Measurements from ENCODE around the gene MAT2A.
"Not testable (repeated sequence)": the region's sequence is repeated elsewhere in the genome, so short reads cannot be mapped to it uniquely, and the experiment has no call there.

The MAT2A gene

DNA sequence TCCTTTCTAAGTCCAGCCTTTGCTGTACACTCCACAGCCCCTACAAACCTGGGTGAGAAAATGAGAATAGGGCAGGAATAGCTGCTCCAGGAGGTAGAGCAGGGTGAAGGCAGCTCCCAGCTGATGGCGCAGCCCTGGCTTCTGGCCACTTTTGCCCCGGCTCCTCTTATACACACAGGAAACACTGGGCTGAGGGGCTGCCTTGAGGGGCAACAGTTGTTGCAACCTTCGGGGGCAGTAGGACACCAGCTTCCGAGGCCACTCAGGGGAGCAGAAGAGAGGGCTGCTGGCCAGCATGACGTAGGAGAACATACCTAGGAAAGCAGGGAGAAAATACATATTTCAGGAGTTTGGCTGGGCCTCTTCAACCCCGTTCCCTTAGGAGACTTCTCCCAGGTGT is 14.2 kb downstream of the MAT2A start:
- Histone ChIP-seq H3K27me3 (ENCODE audit: control insufficient read depth, insufficient read depth, low read length) (no peaks in the 10 kb centered on the region), H3K9ac (ENCODE audit: low read depth, low read length) (no peak overlapping the region), H3K36me3 (ENCODE audit: control insufficient read depth, insufficient read depth, low read length) (peaks cover 36% of the 10 kb centered on the region), H3K4me1 (ENCODE audit: control insufficient read depth, insufficient read depth, low read length) (no peaks in the 10 kb centered on the region), H3K4me3 (ENCODE audit: low read depth, low read length) (no peak overlapping the region), H3K9me3 (ENCODE audit: control insufficient read depth, insufficient read depth, low read length) (no peaks in the 10 kb centered on the region)

DNA sequence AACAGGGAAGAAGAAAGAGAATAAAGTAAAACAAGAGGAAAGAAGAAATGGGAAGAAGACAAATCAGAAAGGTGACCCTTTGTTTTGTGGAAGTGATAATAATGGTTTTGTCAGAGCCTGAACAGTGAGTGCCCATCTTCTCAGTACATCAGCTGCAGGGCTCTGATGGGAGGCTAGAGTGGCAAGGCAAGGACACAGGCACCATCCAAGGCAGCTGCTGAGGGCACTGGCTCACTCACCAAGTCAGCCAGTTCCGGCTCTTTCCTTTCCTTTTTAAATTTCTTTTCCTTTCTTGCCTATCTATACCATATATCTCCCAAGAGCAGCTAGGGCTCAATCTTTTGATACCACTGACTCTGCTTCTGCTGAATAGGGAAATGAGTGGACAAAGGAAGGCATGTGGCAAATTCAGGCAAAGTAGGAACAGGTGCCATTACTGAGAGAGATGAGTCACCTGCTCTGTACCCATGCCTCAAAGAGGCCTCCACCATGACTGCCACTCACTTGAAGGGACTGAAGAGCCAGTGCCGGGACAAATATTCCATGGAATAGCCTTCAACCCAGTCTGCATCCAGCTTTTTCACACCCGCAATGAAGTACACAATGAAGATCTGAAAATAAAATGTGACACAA is 16.1 kb downstream of the MAT2A start:
- Histone ChIP-seq H3K36me3 (ENCODE audit: control insufficient read depth, insufficient read depth, low read length) (peaks cover 42% of the 10 kb centered on the region), H3K27me3 (ENCODE audit: control insufficient read depth, insufficient read depth, low read length) (no peaks in the 10 kb centered on the region), H3K9me3 (ENCODE audit: control insufficient read depth, insufficient read depth, low read length) (no peaks in the 10 kb centered on the region), H3K4me3 (ENCODE audit: low read depth, low read length) (no peak overlapping the region), H3K4me1 (ENCODE audit: control insufficient read depth, insufficient read depth, low read length) (no peaks in the 10 kb centered on the region), H3K9ac (ENCODE audit: low read depth, low read length) (no peak overlapping the region)

GRCh38 chr2:85557130-85557529 is 18.2 kb downstream of the MAT2A start:
- H3K27me3 ChIP-seq (ENCODE audit: control insufficient read depth, insufficient read depth, low read length), result no peaks in the 10 kb centered on the region
- H3K4me1 ChIP-seq (ENCODE audit: control insufficient read depth, insufficient read depth, low read length), result no peaks in the 10 kb centered on the region
- H3K4me3 ChIP-seq (ENCODE audit: low read depth, low read length), result no peak overlapping the region
- no peaks in the 10 kb centered on the region for H3K9me3 ChIP-seq (ENCODE audit: control insufficient read depth, insufficient read depth, low read length)
- H3K36me3 ChIP-seq (ENCODE audit: control insufficient read depth, insufficient read depth, low read length), result peaks cover 25% of the 10 kb centered on the region
- no peak overlapping the region for H3K9ac ChIP-seq (ENCODE audit: low read depth, low read length)

DNA sequence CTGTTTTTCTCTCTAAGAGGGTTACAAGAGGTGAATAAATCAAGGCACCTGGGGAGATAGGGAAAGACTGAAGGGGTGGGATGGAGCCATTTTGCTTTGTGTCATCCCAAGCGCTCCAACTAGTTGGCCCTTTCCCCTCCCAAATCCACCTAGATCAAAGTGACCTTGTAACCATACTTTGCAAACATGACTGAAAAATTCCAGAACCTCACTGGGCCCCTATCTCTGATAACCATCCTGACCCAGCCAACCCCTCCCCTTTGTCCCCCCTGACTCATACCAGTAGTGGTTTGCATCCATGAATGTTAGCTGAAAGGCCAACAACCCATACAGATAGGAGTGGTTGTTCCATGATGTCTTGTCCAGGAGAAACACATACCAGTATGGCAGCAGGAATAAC is 19.2 kb downstream of the MAT2A start:
- Histone ChIP-seq H3K36me3 (ENCODE audit: control insufficient read depth, insufficient read depth, low read length) (peaks cover 18% of the 10 kb centered on the region), H3K27me3 (ENCODE audit: control insufficient read depth, insufficient read depth, low read length) (no peaks in the 10 kb centered on the region), H3K9ac (ENCODE audit: low read depth, low read length) (no peak overlapping the region), H3K4me1 (ENCODE audit: control insufficient read depth, insufficient read depth, low read length) (no peaks in the 10 kb centered on the region), H3K9me3 (ENCODE audit: control insufficient read depth, insufficient read depth, low read length) (no peaks in the 10 kb centered on the region), H3K4me3 (ENCODE audit: low read depth, low read length) (no peak overlapping the region)

DNA sequence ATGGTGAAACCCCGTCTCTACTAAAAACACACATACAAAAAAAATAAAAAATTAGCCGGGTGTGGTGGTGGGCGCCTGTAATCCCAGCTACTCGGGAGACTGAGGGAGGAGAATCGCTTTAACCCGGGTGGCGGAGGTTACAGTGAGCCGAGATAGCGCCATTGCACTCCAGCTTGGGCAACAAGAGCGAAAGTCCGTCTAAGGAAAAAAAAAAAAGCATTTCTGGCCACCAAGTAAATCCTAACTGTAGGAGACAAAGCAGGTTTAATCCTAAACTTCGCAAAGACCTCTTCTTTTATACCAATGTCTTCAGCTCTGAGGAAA is 21.4 kb downstream of the MAT2A start:
- peak overlapping the region; percentile 97 for H3K4me3 ChIP-seq (ENCODE audit: low read depth, low read length)
- H3K4me1 ChIP-seq (ENCODE audit: control insufficient read depth, insufficient read depth, low read length); H3K36me3 ChIP-seq (ENCODE audit: control insufficient read depth, insufficient read depth, low read length); H3K27me3 ChIP-seq (ENCODE audit: control insufficient read depth, insufficient read depth, low read length); H3K9me3 ChIP-seq (ENCODE audit: control insufficient read depth, insufficient read depth, low read length); H3K9ac ChIP-seq (ENCODE audit: low read depth, low read length): not testable (repeated sequence)

GRCh38 chr2:85560812-85561279 is 21.9 kb downstream of the MAT2A start:
- H3K9me3 ChIP-seq (ENCODE audit: control insufficient read depth, insufficient read depth, low read length), result no peaks in the 10 kb centered on the region
- H3K27me3 ChIP-seq (ENCODE audit: control insufficient read depth, insufficient read depth, low read length), result no peaks in the 10 kb centered on the region
- peak overlapping the region; percentile 97 for H3K4me3 ChIP-seq (ENCODE audit: low read depth, low read length)
- H3K36me3 ChIP-seq (ENCODE audit: control insufficient read depth, insufficient read depth, low read length), result peaks cover 10% of the 10 kb centered on the region
- no peaks in the 10 kb centered on the region for H3K4me1 ChIP-seq (ENCODE audit: control insufficient read depth, insufficient read depth, low read length)
- H3K9ac ChIP-seq (ENCODE audit: low read depth, low read length), result peak overlapping the region; percentile 9

DNA sequence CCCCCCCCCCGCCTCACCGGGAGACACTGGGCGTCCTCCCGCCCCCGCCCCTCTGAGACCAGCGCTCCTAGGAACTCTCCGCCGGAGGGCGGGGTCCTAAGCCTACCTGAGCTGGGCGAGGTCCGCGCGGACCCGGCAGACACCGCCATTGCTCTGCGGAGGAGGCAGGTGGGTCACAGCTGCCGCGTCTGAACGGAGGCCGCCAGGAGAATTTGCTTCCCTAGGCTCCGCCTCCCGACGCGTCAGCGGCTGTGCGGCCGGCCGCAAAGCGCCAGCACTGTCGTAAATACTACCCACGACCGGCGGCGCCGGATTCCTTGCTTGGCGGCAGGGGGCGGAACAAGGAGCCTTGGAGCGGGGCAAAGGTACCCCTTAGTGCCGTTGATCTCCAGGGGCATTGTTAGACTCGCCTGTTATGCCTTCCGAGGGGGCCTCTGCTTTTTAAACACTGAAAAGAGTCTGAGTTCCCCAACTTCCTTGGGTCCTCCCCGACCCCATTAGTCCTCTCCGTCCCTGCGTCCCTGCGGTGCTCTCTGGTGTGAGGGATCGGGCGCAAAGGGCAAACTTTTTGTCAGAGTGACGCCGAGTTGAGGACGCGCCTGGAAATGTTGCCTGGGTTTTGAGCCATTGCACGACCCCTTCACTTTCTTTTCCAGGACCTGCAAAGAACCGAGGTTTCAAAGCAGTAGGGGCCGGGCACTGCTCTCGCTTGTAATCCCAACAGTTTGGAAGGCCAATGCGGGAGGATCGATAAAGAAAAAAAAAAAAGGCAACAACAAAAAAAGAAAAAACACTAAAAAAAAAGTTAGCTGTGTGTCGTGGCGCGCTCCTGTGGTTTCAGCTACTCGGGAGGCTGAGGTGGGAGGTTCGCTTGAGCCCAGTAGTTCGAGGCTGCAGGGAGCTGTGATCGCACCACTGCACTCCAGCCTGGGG is 22.6 kb downstream of the MAT2A start, which contains the start of gene GGCX:
GGCX (minus strand) TSS at position 214 of the 933 bp plus-strand sequence; CDS start at position 149, 65 bp downstream.
- H3K9ac ChIP-seq (ENCODE audit: low read depth, low read length), result peak within 1 kb of the TSS; percentile 93
- H3K4me3 ChIP-seq (ENCODE audit: low read depth, low read length), result peak within 1 kb of the TSS; percentile 97

DNA sequence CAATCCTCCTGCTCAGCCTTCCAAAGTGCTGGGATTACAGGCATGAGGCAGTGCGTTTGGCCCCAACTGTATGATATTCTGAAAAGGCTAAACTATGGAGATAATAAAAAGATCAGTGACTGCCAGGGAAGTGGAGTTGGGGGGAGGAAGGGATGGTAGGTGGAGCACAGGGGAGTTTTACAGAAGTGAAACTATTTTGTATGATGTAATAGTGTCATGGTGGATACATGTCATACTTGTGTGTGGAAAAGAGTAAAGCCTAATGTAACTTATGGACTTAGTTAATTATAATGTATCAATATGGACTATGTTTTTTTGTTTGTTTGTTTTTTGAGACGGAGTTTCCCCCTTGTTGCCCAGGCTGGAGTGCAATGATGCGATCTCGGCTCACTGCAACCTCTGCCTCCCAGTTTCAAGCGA is 25.2 kb downstream of the MAT2A start:
- Histone ChIP-seq H3K27me3 (ENCODE audit: control insufficient read depth, insufficient read depth, low read length) (peaks cover 6% of the 10 kb centered on the region), H3K9me3 (ENCODE audit: control insufficient read depth, insufficient read depth, low read length) (no peaks in the 10 kb centered on the region), H3K4me1 (ENCODE audit: control insufficient read depth, insufficient read depth, low read length) (no peaks in the 10 kb centered on the region), H3K36me3 (ENCODE audit: control insufficient read depth, insufficient read depth, low read length) (peaks cover 2% of the 10 kb centered on the region), H3K4me3 (ENCODE audit: low read depth, low read length) (no peak overlapping the region), H3K9ac (ENCODE audit: low read depth, low read length) (no peak overlapping the region)

More for the DNA sequence above, 22.6 kb downstream of the MAT2A start, which contains the start of gene GGCX:
- no peaks in the 10 kb centered on the region for H3K4me1 ChIP-seq (ENCODE audit: control insufficient read depth, insufficient read depth, low read length)
- H3K27me3 ChIP-seq (ENCODE audit: control insufficient read depth, insufficient read depth, low read length), result no peaks in the 10 kb centered on the region
- H3K36me3 ChIP-seq (ENCODE audit: control insufficient read depth, insufficient read depth, low read length), result peaks cover 10% of the 10 kb centered on the region
- H3K9me3 ChIP-seq (ENCODE audit: control insufficient read depth, insufficient read depth, low read length), result no peaks in the 10 kb centered on the region

- H3K36me3 ChIP-seq (ENCODE audit: control insufficient read depth, insufficient read depth, low read length), result no peaks in the 10 kb centered on the region
- no peaks in the 10 kb centered on the region for H3K9me3 ChIP-seq (ENCODE audit: control insufficient read depth, insufficient read depth, low read length)
- H3K4me1 ChIP-seq (ENCODE audit: control insufficient read depth, insufficient read depth, low read length), result no peaks in the 10 kb centered on the region
- no peak overlapping the region for H3K9ac ChIP-seq (ENCODE audit: low read depth, low read length)
- no peak overlapping the region for H3K4me3 ChIP-seq (ENCODE audit: low read depth, low read length)
- H3K27me3 ChIP-seq (ENCODE audit: control insufficient read depth, insufficient read depth, low read length), result peaks cover 24% of the 10 kb centered on the region
These were observed 27.3 kb downstream of the MAT2A start for GRCh38 chr2:85566265-85566664.

GRCh38 chr2:85575739-85576138 is 36.8 kb downstream of the MAT2A start:
- Histone ChIP-seq H3K9ac (ENCODE audit: low read depth, low read length) (no peak overlapping the region), H3K27me3 (ENCODE audit: control insufficient read depth, insufficient read depth, low read length) (peaks cover 18% of the 10 kb centered on the region), H3K9me3 (ENCODE audit: control insufficient read depth, insufficient read depth, low read length) (no peaks in the 10 kb centered on the region), H3K4me1 (ENCODE audit: control insufficient read depth, insufficient read depth, low read length) (peaks cover 11% of the 10 kb centered on the region), H3K4me3 (ENCODE audit: low read depth, low read length) (no peak overlapping the region), H3K36me3 (ENCODE audit: control insufficient read depth, insufficient read depth, low read length) (no peaks in the 10 kb centered on the region)

GRCh38 chr2:85577063-85577385 is 38.1 kb downstream of the MAT2A start:
- H3K27me3 ChIP-seq (ENCODE audit: control insufficient read depth, insufficient read depth, low read length), result peaks cover 6% of the 10 kb centered on the region
- peaks cover 11% of the 10 kb centered on the region for H3K4me1 ChIP-seq (ENCODE audit: control insufficient read depth, insufficient read depth, low read length)
- no peak overlapping the region for H3K9ac ChIP-seq (ENCODE audit: low read depth, low read length)
- peak overlapping the region; percentile 62 for H3K4me3 ChIP-seq (ENCODE audit: low read depth, low read length)
- no peaks in the 10 kb centered on the region for H3K9me3 ChIP-seq (ENCODE audit: control insufficient read depth, insufficient read depth, low read length)
- no peaks in the 10 kb centered on the region for H3K36me3 ChIP-seq (ENCODE audit: control insufficient read depth, insufficient read depth, low read length)

Measured in iPS-15b (cell line).